Vagina (tissue), 2 donors: ENCODE measurements around the gene ZBTB47. TPM values are rescaled to one million over a fixed set of nuclear protein-coding genes. Genes with fewer than 3 reads are reported as not detected.

Source experiments
- DNase-seq, 2 donors: peaks; one replicate each; pipeline ENCODE4 v3.0.0-alpha.2; 2017; ENCODE audit errors: extremely low spot score in 2 of 2
- H3K27ac ChIP-seq: fragments of 200-600 bp; sonication (generic); one replicate; pipeline ENCODE4 v1.5.1; 2019
- H3K27me3 ChIP-seq: fragments of 200-600 bp; sonication (generic); one replicate; pipeline ENCODE4 v1.5.1; 2019
- H3K36me3 ChIP-seq, 2 donors: fragments of 200-600 bp; sonication (generic); one replicate each; pipeline ENCODE4 v1.5.1; 2017 to 2019
- H3K4me1 ChIP-seq: fragments of 200-600 bp; sonication (generic); one replicate; pipeline ENCODE4 v1.5.1; 2019
- H3K4me3 ChIP-seq, 2 donors: fragments of 200-600 bp; sonication (generic); 1 replicate in 1 of 2; 2 replicates in 1 of 2; pipeline ENCODE4 v1.5.1; 2016 to 2019
- H3K9me3 ChIP-seq: fragments of 200-600 bp; sonication (generic); one replicate; pipeline ENCODE4 v1.5.1; 2019
- POLR2A ChIP-seq, 2 donors: fragments of 450-650 bp; IDR thresholded peaks; one replicate each; pipeline ENCODE4 v1.6.1; 2017; ENCODE audit warnings: antibody characterized with exemption in 2 of 2, mild to moderate bottlenecking in 2 of 2, moderate library complexity in 2 of 2
- POLR2AphosphoS5 ChIP-seq, 2 donors: sonication (generic); formaldehyde crosslinking; IDR thresholded peaks; one replicate each; pipeline ENCODE4 v1.9.0; 2017; ENCODE audit warnings: antibody characterized with exemption in 2 of 2, mild to moderate bottlenecking in 2 of 2, low read depth in 1 of 2; ENCODE audit not compliant: insufficient read depth in 1 of 2
- intact Hi-C: fragments of 100-400 bp; cut with DNase I; formaldehyde crosslinking; loops from one replicate; pipeline ENCODE4 v1.15.1; 2023
- total RNA-seq: library from RNA; depleted of rRNA; stranded (reverse); fragments of >200 nt; gene quantifications from one replicate; pipeline ENCODE4 v1.2.3, GENCODE V29; 2016
- TF ChIP-seq, protein P1 (sequence below), 3 experiments: fragments of 450-650 bp in 2 of 3; fragments of 200-600 bp in 1 of 3; sonication (generic) in 1 of 3; IDR thresholded peaks; one replicate each; pipeline ENCODE4 v1.5.1; 2017 to 2019; ENCODE audit warnings: antibody characterized with exemption in 3 of 3, mild to moderate bottlenecking in 2 of 3, moderate library complexity in 2 of 3

ZBTB47 gene
- total RNA-seq, 1 donor from 2014 or later = 47.9 TPM

GRCh38 chr3:42694366-42694765 lies 40.9 kb downstream of the ZBTB47 start:
- intact Hi-C loops = no loop called here
- Histone ChIP-seq H3K27me3 (no peaks in the 10 kb centered on the region), H3K27ac (no peak overlapping the region), H3K4me3 (no peak overlapping the region), H3K36me3 (no peaks in the 10 kb centered on the region), H3K4me1 (no peaks in the 10 kb centered on the region), H3K9me3 (no peaks in the 10 kb centered on the region)
- DNase-seq = no peak
- TF ChIP-seq POLR2AphosphoS5 (IDR thresholded peaks at IDR 0.05; ENCODE audit: insufficient read depth in 1 of 2, low read depth in 1 of 2) = no peak
- TF ChIP-seq, protein P1, sequence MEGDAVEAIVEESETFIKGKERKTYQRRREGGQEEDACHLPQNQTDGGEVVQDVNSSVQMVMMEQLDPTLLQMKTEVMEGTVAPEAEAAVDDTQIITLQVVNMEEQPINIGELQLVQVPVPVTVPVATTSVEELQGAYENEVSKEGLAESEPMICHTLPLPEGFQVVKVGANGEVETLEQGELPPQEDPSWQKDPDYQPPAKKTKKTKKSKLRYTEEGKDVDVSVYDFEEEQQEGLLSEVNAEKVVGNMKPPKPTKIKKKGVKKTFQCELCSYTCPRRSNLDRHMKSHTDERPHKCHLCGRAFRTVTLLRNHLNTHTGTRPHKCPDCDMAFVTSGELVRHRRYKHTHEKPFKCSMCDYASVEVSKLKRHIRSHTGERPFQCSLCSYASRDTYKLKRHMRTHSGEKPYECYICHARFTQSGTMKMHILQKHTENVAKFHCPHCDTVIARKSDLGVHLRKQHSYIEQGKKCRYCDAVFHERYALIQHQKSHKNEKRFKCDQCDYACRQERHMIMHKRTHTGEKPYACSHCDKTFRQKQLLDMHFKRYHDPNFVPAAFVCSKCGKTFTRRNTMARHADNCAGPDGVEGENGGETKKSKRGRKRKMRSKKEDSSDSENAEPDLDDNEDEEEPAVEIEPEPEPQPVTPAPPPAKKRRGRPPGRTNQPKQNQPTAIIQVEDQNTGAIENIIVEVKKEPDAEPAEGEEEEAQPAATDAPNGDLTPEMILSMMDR (IDR thresholded peaks at IDR 0.05) = no peak

DNA sequence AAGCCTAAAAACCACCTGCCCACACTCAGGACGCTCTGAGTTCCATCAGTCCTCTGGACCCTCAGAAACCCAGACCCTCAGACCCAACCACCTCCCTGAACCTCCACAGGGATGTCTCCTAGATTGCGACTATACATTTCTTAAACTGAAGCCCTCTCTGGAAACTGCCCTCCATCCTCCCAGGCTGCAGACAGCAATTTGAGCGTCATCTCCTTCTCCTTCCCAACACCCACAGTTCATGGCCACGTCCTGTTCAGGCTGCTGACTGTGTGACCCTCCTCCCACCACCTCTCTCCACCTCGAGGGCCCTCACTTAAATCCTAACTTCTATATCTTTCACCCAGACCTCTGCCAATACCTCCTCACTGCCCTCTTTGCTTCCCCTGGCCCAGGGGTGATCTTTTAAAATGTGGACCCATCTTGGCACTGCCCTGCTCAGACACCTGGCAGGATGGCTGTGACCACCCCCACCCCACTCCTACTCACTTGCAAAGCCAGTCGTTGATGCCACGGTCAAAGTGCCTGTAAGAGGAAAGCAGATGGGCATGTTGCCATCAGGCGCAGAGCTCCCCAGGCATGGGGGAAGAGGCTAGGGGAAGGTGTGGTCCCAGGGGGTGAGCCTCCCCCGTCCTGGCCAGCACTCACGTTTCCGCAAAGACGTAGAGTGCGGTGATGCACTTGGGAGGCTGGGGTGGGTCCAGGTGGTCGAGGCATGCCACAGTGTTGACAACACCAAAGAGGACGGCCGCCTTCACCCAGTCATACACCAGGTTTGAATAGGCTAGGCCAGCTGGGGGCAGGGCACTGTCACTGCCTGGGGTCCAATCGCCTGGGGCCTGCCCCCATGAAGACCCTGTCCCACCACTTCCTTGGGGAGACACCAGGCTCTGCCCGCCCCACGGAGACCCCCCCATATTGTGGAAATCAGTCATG lies 43.1 kb downstream of the ZBTB47 start:
- peak in 1 of 2 donors; percentile 90 for DNase-seq
- intact Hi-C loops = loop anchor here (5.0 kb wide), 1 partner anchor 1036 kb away; no protein-coding TSS in a partner anchor
- no peak overlapping the region for H3K27ac ChIP-seq

GRCh38 chr3:42697289-42698051 lies 44.0 kb downstream of the ZBTB47 start:
- Histone ChIP-seq H3K9me3 (no peaks in the 10 kb centered on the region), H3K4me1 (no peaks in the 10 kb centered on the region), H3K36me3 (no peaks in the 10 kb centered on the region), H3K27ac (no peak overlapping the region), H3K27me3 (no peaks in the 10 kb centered on the region), H3K4me3 (no peak overlapping the region)
- DNase-seq = peak in 1 of 2 donors; percentile 87
- intact Hi-C loops = loop anchor here (5.0 kb wide), 1 partner anchor 1035 kb away; no protein-coding TSS in a partner anchor
- TF ChIP-seq, protein P1 (IDR thresholded peaks at IDR 0.05) = no peak
- TF ChIP-seq POLR2A (IDR thresholded peaks at IDR 0.05) (no peak), POLR2AphosphoS5 (IDR thresholded peaks at IDR 0.05; ENCODE audit: insufficient read depth in 1 of 2, low read depth in 1 of 2) (no peak)

More for the DNA sequence above, 43.1 kb downstream of the ZBTB47 start:
- no peak overlapping the region for H3K4me3 ChIP-seq
- H3K4me1 ChIP-seq = no peaks in the 10 kb centered on the region
- no peaks in the 10 kb centered on the region for H3K9me3 ChIP-seq
- H3K36me3 ChIP-seq = no peaks in the 10 kb centered on the region
- H3K27me3 ChIP-seq = no peaks in the 10 kb centered on the region
- TF ChIP-seq POLR2AphosphoS5 (IDR thresholded peaks at IDR 0.05; ENCODE audit: insufficient read depth in 1 of 2, low read depth in 1 of 2) (no peak), POLR2A (IDR thresholded peaks at IDR 0.05) (no peak)
- TF ChIP-seq, protein P1 (IDR thresholded peaks at IDR 0.05) = no peak

DNA sequence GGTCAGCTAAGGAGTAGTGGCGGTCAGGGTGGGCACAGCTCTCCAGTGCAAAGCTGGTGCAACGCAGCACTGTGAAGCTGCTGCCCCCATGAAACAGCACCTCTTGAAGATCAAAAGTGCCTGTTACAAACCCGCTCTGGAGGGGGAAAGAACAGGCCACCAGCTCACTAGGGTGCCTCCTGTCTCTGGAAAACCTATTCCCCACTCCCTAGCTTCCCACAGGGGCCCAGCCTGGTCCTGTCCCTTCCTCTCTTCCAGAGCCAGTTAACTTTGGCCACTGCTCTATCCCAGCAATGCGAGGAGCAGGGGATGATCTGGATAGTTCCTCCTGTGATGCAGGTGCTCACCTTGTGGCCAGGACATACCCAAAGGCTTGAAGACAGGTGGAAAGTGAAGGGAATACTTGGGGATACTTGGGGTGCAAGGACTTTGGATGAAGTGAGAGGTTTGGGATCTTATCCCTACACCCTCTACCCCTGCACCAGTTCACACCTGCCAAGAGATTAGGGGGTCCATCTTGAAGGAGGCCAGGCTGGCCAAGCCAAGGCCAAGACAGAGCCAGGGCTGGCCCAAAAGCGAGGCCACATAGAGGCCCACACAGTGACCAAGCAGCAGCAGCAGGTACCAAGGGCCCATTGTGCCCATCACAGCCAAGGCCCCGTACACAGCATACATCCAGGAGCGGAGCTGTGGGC lies 44.9 kb downstream of the ZBTB47 start:
- TF ChIP-seq POLR2AphosphoS5 (IDR thresholded peaks at IDR 0.05; ENCODE audit: insufficient read depth in 1 of 2, low read depth in 1 of 2) (no peak), POLR2A (IDR thresholded peaks at IDR 0.05) (no peak)
- TF ChIP-seq, protein P1 (IDR thresholded peaks at IDR 0.05) = no peak
- no peak overlapping the region for H3K27ac ChIP-seq
- no peaks in the 10 kb centered on the region for H3K27me3 ChIP-seq
- no peak overlapping the region for H3K4me3 ChIP-seq
- no peaks in the 10 kb centered on the region for H3K9me3 ChIP-seq
- no peaks in the 10 kb centered on the region for H3K36me3 ChIP-seq
- intact Hi-C loops = loop anchor here (5.0 kb wide), 1 partner anchor 1034 kb away; no protein-coding TSS in a partner anchor
- no peak for DNase-seq
- H3K4me1 ChIP-seq = no peaks in the 10 kb centered on the region
